Posterior vena cava (tissue), 2 donors: Measurements from ENCODE around the gene PCDHAC2. TPM values are rescaled to one million over a fixed set of nuclear protein-coding genes. Genes with fewer than 3 reads are reported as not detected.
A peak's percentile ranks its signal among the peaks of the same experiment; 100 is the strongest.

Source experiments
- DNase-seq: peaks from one replicate; pipeline ENCODE4 v3.0.0-alpha.2; 2020; ENCODE audit warnings: low spot score
- intact Hi-C, 2 donors: fragments of 100-400 bp; cut with DNase I; formaldehyde crosslinking; loops; one replicate each; pipeline versions ENCODE4 v1.14.1 to v1.14.2; 2022 to 2023
- long read RNA-seq, 2 donors: library from polyadenylated mRNA; unstranded; transcript quantifications; one replicate each; pipeline ENCODE4 v2.0.0, GENCODE V29; 2020 to 2021
- total RNA-seq, 2 donors: library from RNA; stranded (reverse); fragmentation: NEBNext Ultra II Directional; extraction: Animal tissue kit (Norgen Biotek cat#: 25700); gene quantifications; one replicate each; pipeline ENCODE4 v1.2.1, GENCODE V29; 2021
- donor health status: DM: yes; HTN: yes; CAD: no.
- donor health status: DM: yes; HTN: yes; CAD: no.

The PCDHAC2 gene, protein sequence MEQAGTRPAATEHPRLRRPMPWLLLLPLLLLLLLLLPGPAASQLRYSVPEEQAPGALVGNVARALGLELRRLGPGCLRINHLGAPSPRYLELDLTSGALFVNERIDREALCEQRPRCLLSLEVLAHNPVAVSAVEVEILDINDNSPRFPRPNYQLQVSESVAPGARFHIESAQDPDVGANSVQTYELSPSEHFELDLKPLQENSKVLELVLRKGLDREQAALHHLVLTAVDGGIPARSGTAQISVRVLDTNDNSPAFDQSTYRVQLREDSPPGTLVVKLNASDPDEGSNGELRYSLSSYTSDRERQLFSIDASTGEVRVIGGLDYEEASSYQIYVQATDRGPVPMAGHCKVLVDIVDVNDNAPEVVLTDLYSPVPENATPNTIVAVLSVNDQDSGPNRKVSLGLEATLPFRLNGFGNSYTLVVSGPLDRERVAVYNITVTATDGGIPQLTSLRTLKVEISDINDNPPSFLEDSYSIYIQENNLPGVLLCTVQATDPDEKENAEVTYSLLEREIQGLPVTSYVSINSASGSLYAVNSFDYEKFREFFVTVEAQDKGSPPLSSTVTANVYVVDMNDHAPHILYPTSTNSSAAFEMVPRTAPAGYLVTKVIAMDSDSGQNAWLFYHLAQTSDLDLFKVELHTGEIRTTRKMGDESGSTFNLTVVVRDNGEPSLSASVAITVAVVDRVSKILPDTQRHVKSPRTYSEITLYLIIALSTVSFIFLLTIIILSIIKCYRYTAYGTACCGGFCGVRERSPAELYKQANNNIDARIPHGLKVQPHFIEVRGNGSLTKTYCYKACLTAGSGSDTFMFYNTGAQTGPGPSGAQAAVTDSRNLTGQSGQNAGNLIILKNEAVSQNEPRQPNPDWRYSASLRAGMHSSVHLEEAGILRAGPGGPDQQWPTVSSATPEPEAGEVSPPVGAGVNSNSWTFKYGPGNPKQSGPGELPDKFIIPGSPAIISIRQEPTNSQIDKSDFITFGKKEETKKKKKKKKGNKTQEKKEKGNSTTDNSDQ
- under 1 TPM; 0.32 to 0.33 TPM for total RNA-seq
- long read RNA-seq, donor 1, result 0 reads
- long read RNA-seq, donor 2, result 0 reads

DNA sequence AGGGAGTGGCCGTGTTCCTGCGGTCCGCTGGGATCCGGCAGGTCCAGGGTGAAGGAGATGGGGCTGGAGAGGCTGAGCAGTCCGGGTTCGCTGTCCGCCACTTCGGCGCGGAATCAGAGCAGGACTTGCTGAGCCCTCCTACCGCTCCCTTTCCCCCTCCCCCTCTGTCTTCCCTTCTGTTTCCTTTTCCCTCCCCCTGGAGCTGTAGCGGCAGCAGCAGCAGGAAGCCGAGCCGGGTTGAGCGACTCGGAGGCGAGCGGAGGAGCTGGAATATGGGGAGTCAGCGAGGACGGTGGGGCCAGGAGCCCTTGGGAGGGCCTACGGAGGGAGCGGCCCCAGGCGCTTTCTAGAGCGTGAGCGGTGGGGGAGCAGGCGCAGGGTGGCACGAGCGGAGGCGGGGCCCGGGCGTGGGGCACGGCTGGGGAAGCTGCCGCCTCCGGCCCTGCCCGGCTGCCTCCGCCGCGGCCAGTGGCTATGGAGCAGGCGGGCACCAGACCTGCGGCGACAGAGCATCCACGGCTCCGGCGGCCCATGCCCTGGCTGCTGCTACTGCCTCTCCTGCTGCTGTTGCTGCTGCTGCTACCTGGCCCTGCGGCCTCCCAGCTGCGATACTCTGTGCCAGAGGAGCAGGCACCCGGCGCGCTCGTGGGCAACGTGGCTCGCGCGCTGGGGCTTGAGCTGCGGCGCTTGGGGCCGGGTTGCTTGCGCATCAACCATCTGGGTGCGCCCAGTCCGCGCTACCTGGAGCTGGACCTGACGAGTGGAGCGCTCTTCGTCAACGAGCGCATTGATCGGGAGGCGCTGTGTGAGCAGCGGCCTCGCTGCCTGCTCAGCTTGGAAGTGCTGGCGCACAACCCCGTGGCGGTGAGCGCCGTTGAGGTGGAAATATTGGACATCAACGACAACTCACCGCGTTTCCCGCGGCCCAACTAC lies at the start of gene PCDHAC2:
PCDHAC2 (plus strand) TSS at position 184 of the 933 bp plus-strand sequence; CDS start at position 475, 291 bp downstream.
- peak; percentile 80 for DNase-seq
- intact Hi-C loops, result no loop called here

DNA sequence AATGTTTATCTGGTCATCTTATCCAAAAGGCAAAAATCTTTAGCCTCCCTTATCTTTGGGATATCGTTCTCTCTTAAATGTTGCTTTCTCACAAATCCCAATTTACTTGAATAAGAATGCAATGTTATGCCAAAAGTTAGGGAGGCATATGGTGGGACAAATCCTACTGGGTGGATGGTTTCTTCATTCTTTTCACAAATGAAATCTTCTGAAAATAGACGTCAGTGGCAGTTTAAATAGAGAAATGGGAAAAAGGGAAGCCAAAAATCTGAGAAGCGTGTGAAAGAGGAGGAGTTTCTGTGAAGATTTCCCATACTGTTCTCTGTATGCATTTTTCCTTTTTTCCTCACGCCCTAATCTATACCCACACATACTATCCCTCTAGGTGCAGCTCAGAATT lies 42.7 kb upstream of the PCDHAC2 start:
- no peak for DNase-seq
- intact Hi-C loops, result no loop called here

DNA sequence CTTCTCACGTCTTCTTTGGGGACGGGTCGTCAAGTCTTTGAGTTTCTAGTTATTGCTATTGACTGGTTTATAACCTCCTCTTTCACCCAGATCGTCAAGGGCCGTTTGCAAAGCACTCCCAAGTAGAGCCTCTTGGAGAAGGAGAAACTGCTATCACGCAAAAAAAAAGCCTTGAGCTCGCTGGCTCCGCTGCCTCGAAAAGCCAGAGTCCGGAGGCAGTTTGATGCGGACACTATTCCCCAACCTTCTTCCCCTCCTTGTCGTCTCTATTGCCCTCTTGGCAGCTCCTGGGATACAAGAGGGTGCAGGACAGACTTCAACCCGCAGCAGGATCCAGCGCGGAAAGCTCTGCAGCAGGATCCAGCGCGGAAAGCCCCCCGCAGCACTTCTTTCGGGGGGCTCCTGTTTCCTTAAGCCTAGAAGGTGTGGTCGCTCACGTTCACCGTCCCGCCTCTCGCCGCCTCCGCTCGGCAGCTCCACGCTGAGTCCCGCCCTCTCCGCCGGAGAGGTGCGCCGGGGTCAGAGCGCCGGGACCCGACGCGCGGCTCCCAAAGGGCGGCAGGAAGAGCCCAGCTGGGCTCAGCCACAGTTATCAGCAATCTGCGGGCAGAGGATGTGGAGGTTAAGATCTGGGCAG lies 40.4 kb upstream of the PCDHAC2 start, which contains the start of gene PCDHAC1:
PCDHAC1 (plus strand) TSS at position 494 of the 637 bp plus-strand sequence. CDS start 594 bp downstream, outside the sequence.
- intact Hi-C loops, result no loop called here
- no peak for DNase-seq

DNA sequence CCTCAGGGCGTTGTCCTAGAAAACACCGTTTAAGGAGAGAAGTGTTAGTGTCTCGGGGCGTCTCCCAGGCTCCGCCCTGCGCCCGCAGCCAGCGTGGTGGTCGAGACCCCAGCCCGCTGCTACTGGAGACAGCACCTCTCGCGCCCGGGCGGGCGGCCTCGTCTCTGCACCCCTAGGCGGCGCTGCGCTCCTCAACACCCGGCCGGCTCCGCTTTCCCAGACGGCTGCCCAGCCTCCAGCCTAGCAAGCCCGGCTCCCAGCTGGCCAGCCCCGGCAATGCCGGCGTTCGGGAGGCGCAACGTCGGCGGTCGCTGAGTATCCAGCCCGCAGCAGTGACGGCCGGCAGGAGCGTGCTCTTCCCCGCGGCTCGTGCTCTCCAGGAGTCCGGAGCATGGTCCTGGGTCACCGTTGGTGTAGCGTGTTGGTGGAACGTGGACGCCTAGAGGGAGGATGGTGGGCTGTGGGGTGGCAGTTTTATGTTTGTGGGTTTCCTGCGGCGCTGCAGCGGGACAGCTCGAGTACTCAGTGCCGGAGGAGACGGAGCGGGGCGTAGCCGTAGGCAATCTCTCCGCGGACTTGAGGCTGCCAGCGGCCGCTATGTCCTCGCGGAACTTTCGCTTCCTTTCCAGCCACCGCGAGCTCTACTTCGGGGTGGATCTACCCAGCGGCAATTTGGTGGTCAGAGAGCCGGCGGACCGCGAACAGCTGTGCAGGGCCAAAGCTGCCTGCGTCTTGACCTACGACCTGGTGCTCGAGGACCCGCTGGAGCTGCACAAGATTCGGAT lies 39.6 kb upstream of the PCDHAC2 start:
- intact Hi-C loops, result no loop called here
- DNase-seq, result peak; percentile 90

DNA sequence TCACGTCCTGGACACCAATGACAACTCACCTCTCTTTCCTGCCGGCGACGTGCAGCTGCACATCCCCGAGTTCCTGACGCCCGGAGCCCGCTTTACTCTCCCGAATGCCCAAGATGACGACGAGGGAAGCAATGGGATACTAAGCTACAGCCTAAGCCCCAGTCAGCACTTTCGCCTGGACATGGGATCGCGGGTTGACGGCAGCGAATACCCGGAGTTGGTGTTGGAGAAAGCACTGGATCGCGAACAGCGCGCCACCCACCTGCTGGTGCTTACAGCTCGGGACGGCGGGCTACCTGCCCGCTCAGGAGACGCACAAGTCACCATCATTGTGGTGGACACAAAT lies 39.1 kb upstream of the PCDHAC2 start:
- intact Hi-C loops, result no loop called here
- no peak for DNase-seq

DNA sequence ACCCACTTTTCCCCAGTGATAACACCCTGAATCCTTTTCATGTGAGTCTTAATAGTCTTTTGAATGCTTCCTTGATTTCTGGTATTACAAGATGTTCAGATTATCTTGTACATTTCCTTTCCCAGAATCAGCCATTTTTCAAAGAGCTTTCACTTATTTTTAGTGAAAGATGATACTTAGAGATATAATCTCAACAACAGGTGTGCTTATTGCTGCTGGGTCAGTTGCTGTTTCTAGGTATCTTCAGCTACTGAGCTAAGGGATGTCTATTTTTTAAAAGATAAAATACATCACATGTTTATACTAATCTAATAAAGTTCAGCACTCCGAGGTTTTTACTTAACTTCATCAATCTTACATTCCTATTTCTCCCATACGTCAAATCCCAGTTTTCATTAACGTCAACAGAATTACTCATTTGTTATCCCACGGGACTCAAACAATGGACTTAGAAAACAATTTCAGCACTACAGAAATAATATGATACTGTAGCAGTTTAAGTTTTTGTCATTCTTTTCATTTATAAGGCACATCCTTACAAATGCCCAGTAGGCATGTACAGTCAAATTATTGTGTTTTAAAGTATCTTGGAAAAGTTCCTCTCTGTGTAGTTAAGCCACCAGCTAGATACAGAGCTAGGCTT lies 31.2 kb upstream of the PCDHAC2 start:
- DNase-seq, result no peak
- intact Hi-C loops, result no loop called here

DNA sequence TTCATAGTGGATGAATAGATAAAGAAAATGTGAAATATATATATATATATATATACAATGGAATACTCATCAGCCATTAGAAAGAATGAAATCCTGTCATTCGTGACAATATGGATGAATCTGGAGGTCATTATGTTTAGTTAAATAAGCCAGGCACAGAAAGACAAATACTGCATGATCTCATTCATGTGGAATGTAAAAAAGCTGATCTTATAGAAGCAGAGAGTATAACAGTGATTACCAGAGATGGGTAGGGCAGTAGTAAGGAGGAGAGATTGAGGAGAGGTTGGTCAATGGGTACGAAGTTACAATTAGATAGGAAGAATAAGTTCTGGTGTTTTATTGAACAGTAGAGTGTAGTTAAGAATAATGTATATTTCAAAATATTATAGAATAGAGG lies 19.7 kb upstream of the PCDHAC2 start:
- intact Hi-C loops, result no loop called here
- DNase-seq, result no peak

DNA sequence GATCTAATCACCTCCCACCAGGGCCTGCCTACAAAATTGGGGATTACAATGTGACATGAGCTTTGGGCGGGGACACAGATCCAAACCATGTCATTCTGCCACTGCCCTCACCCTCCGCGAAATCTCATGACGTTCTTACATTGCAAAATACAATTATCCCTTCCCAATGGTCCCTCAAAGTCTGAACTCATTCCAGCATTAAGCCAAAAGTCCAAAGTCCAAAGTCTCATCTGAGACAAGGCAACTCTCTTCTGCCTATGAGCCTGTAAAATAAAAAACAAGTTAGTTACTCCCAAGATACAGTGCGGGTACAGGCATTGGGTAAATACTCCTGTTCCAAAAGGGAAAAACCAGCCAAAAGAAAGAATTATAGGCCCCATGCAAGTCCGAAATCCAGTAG lies 14.6 kb upstream of the PCDHAC2 start:
- intact Hi-C loops, result no loop called here
- DNase-seq, result no peak

DNA sequence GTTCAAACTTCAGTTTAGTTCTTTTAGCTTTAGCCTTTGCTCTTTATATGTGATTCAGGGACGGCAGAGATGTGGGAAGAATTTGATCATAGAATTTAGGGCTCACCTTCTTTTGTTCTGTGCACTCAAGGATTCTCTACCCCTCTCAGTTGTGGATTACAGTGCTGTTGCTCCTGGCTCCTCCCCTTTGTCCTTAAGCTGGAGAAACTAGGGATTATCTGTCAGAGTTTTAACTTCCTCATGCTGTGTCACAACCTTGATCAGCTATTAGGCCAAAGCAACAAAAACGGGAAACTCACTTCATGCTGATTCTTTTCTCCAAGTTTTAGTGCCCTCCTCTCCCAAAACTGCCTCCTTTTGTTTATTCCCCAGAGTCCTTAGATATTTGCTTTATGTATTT lies 13.0 kb upstream of the PCDHAC2 start:
- no peak for DNase-seq
- intact Hi-C loops, result no loop called here

DNA sequence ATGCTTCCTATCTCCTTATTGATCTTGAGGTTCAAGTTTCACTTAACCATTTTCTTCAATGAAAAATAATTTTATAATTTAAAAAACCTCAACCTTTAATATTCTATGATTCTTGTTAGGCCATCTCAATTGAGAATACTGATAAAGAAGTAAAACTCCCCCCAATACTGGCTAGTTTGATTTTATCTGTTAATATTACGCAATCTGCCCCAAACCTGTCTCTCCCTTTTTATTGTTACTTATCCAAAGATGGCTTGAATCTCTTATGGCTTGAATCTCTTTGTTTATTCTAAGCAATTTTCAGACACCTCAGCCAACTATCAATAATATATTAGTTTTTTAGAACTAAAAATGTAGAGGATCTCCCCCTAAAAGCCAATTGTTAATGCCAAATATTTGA lies 4.1 kb upstream of the PCDHAC2 start:
- intact Hi-C loops, result no loop called here
- DNase-seq, result no peak

DNA sequence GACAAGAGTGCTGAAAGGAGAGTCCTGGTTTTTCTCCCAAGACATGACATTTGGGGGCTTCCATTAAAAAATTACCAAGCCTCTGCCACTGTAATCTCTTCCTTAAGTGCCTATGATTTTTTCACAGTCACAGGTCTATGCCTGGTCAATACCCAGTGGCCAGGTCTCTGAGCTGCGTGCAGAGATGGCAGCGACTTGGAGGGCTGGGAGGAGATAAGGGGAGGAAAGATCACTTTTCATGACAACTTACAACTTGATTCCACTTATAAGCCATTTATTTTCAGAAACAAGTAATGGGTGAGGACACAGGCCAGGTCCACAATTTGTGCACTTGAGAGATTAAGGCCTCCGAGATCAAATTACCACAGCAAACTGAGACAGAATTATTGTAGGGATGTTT lies 1.9 kb upstream of the PCDHAC2 start:
- DNase-seq, result no peak
- intact Hi-C loops, result no loop called here

DNA sequence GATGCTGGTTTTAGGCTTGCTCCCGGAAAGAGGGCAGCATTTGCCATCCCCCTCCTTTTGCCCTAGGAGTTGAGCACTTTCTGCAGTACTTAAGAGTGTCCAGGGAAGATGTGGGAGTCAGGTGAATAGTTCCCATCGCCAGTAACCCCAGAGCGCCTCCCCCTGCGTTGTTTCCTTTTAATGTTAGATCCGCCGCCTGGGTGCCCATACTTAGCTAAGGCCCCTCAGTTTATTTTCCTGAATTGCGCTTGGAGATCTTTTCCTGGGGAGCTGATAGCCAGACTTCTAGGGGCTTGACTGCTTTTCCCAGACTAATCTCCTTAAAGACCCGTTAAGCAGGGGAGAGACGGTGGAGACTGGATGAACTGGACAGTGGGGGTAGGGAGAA lies 377 bp upstream of the PCDHAC2 start:
- DNase-seq, result no peak
- intact Hi-C loops, result no loop called here

DNA sequence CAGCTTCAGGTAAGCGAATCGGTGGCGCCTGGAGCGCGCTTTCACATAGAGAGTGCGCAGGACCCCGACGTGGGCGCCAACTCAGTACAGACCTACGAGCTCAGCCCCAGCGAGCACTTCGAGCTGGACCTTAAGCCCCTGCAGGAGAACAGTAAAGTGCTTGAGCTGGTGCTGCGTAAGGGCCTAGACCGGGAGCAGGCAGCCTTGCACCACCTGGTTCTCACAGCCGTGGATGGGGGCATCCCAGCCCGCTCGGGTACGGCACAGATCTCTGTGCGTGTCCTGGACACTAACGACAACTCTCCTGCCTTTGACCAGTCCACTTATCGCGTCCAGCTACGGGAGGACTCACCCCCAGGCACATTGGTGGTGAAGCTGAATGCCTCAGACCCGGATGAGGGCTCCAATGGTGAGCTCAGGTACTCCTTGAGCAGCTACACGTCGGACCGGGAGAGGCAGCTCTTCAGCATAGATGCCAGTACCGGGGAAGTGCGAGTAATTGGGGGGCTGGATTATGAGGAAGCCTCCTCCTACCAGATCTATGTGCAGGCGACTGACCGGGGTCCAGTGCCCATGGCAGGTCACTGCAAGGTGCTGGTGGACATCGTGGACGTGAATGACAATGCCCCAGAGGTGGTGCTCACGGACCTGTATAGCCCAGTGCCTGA lies 1.1 kb downstream of the PCDHAC2 start:
- DNase-seq, result no peak
- intact Hi-C loops, result no loop called here

DNA sequence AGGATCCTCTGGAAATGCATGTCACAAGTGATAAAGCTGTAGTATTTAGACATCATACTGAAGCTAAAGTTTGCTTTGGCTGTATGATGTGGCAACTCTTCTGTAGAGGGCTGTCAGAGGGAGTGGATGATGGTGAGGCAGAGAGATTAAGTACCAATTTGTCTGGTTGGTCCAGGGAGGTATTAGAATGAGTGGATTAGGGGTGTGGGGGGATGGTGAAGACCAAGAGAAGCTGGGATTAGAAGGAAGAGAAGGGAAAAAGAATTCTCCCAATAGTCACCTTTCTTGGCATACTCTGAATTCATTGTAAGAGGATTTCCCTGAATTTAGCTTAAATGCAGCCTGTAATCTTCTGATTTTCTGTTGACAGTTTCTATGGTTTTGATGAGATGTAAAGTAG lies 3.6 kb downstream of the PCDHAC2 start:
- DNase-seq, result no peak
- intact Hi-C loops, result no loop called here

DNA sequence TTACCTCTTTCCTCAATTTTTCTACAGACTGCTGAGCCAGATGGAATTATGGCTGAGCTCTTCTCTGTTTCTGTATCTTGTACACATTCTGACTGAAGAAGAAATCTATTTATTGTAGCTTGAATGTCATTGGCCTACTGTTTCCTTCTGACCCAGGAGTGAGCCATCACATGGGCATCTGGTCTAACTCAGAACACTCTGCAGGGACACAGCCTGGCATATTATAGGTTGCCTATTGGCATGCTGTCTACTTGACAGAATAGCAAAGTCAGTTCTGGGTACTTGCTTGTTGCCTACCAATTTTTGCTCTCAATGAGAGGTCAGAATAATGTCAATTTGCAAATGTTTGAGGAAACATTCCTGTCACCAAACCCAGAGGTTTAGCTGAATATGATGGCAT lies 7.3 kb downstream of the PCDHAC2 start:
- intact Hi-C loops, result no loop called here

DNA sequence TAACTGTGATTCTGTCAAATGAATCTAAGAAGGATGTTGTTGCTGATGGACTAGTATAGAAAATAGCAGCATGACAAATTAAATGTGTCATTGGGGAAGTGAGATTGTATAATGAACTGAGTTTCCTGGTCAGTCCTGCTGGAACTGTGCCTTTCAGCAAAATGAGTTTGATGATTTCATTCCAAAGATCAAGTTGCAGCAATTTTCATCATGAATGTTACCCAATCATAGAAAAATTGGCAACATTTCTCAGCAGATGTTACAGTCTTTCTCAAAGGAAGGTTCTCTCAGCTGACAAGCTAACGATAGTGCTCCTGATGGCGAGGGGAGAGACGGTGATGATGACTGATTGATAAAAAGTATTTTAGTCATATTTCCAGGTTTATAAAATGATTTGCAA lies 10.7 kb downstream of the PCDHAC2 start:
- intact Hi-C loops, result no loop called here
- no peak for DNase-seq

More for the DNA sequence above, 7.3 kb downstream of the PCDHAC2 start:
- no peak for DNase-seq

DNA sequence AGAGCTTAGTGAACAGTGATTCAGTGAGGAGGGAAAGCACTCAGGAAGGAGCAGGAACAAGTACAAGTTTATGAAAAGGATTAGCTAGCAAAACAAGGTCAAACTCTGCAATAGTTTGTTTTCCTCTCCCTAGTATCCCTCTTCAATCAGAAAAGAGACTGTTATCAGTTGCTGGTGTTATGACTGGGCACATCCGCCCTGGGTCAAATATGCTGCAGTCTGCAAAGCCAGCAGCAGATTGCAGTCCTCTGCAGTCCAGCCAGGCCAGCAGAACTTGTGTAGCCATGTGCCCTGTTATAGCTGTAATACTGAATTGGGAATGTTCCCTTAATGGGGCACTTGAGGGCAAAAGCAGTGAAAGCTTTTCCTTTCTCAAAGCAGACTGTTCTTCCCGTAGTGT lies 12.0 kb downstream of the PCDHAC2 start:
- intact Hi-C loops, result no loop called here
- DNase-seq, result no peak
